GM12865 (cell line): ENCODE results near the gene PLN.
A peak's percentile ranks its signal among the peaks of the same experiment; 100 is the strongest.

ENCODE experiments used
- DNase-seq: peaks from one replicate; pipeline ENCODE4 v3.0.0; 2010; ENCODE audit warnings: low read depth
- H3K4me3 ChIP-seq: 2 replicates; pipeline ENCODE4 v1.5.1; 2011; ENCODE audit warnings: mild to moderate bottlenecking, low read depth, low read length, control low read depth
- CTCF ChIP-seq: IDR thresholded peaks from 2 replicates; pipeline ENCODE4 v1.5.1; 2011; ENCODE audit warnings: low read length, control low read depth, low read depth, inconsistent platforms; ENCODE audit not compliant: insufficient read depth; ENCODE audit errors: missing control alignments

The PLN gene

GRCh38 chr6:118506071-118506638 is 41.9 kb upstream of the PLN start:
- DNase-seq, result no peak
- no peak overlapping the region for H3K4me3 ChIP-seq
- no peak for TF ChIP-seq CTCF

- H3K4me3 ChIP-seq, result no peak overlapping the region
- no peak for DNase-seq
- TF ChIP-seq CTCF, result no peak
Observed at GRCh38 chr6:118507636-118508035, 40.5 kb upstream of the PLN start.

GRCh38 chr6:118509009-118509617 is 39.0 kb upstream of the PLN start:
- TF ChIP-seq CTCF, result peak; percentile 46
- H3K4me3 ChIP-seq, result no peak overlapping the region
- DNase-seq, result peak; percentile 33

GRCh38 chr6:118511930-118512715 is 36.0 kb upstream of the PLN start:
- no peak for TF ChIP-seq CTCF

GRCh38 chr6:118514689-118515088 is 33.4 kb upstream of the PLN start:
- DNase-seq, result no peak
- no peak for TF ChIP-seq CTCF
- H3K4me3 ChIP-seq, result no peak overlapping the region

More at GRCh38 chr6:118511930-118512715, 36.0 kb upstream of the PLN start:
- H3K4me3 ChIP-seq, result no peak overlapping the region
- no peak for DNase-seq

- TF ChIP-seq CTCF, result no peak
- H3K4me3 ChIP-seq, result no peak overlapping the region
- DNase-seq, result no peak
Observed at GRCh38 chr6:118522422-118522821, 25.7 kb upstream of the PLN start.
